GM12878 (cell line): ENCODE results near the gene CNNM2. TPM values are rescaled to one million over a fixed set of nuclear protein-coding genes. Genes with fewer than 3 reads are reported as not detected.
A peak's percentile ranks its signal among the peaks of the same experiment; 100 is the strongest.

Experiments
- ASH2L ChIP-seq: fragments of 300-600, 200-600 bp; sonication (generic); IDR thresholded peaks from 2 replicates; pipeline ENCODE4 v1.6.1; 2017; ENCODE audit warnings: low read depth, mild to moderate bottlenecking, borderline replicate concordance
- BCLAF1 ChIP-seq: fragments of 450-650 bp; IDR thresholded peaks from 2 replicates; pipeline ENCODE4 v1.6.1; 2017; ENCODE audit warnings: antibody characterized with exemption, mild to moderate bottlenecking, moderate library complexity
- BHLHE40 ChIP-seq, 2 experiments: fragments of 450-650 bp in 1 of 2; IDR thresholded peaks; 2 replicates each; pipeline ENCODE4 v1.6.1; 2011 to 2017; ENCODE audit warnings: low read depth in 2 of 2, borderline replicate concordance in 1 of 2, improper control_type of control experiment in 1 of 2, low read length in 1 of 2, mild to moderate bottlenecking in 1 of 2
- CEBPZ ChIP-seq: fragments of 150-350 bp; IDR thresholded peaks from 2 replicates; pipeline ENCODE4 v1.6.1; 2016; ENCODE audit warnings: low read depth, low read length
- CTCF ChIP-seq, 3 experiments: IDR thresholded peaks in 2 of 3; conservative IDR thresholded peaks in 1 of 3; 2 replicates each; pipeline ENCODE4 v1.5.1; 2011; ENCODE audit warnings: low read depth in 3 of 3, low read length in 3 of 3, mild to moderate bottlenecking in 3 of 3, control low read depth in 2 of 3, moderate library complexity in 2 of 3, inconsistent platforms in 1 of 3, mixed read lengths in 1 of 3; ENCODE audit not compliant: control insufficient read depth in 2 of 3, insufficient read depth in 1 of 3; ENCODE audit errors: extremely low read depth in 1 of 3
- E4F1 ChIP-seq: fragments of 450-650 bp; IDR thresholded peaks from 2 replicates; pipeline ENCODE4 v1.6.1; 2018; ENCODE audit warnings: borderline replicate concordance, mild to moderate bottlenecking; ENCODE audit not compliant: partially characterized antibody
- IKZF1 ChIP-seq: fragments of 450-650 bp; conservative IDR thresholded peaks from 2 replicates; pipeline ENCODE4 v1.6.1; 2017; ENCODE audit warnings: antibody characterized with exemption, mild to moderate bottlenecking
- NR2C2 ChIP-seq: IDR thresholded peaks from 2 replicates; pipeline ENCODE4 v1.6.1; 2011; ENCODE audit warnings: borderline replicate concordance, low read depth; ENCODE audit not compliant: control insufficient read depth, insufficient read length
- PAX5 ChIP-seq: IDR thresholded peaks from 2 replicates; pipeline ENCODE4 v1.6.1; 2011; ENCODE audit warnings: low read depth, low read length, borderline replicate concordance
- PRDM15 ChIP-seq: fragments of 450-650 bp; formaldehyde crosslinking; IDR thresholded peaks from 2 replicates; pipeline ENCODE4 v1.4.0; 2020; ENCODE audit warnings: mild to moderate bottlenecking, moderate library complexity
- SMARCA5 ChIP-seq: fragments of 450-650 bp; IDR thresholded peaks from 2 replicates; pipeline ENCODE4 v1.6.1; 2017; ENCODE audit warnings: mild to moderate bottlenecking
- ZSCAN29 ChIP-seq: fragments of 450-650 bp; IDR thresholded peaks from 2 replicates; pipeline ENCODE4 v1.6.1; 2017; ENCODE audit warnings: mild to moderate bottlenecking, moderate library complexity
- polyA plus RNA-seq, 11 experiments: library from polyadenylated mRNA; depleted of rRNA in 4 of 11; unstranded in 6 of 11; stranded (reverse) in 5 of 11; fragments of >200 nt; fragmentation: Nextera tagmentation in 4 of 11; fragmentation: Illumina TruSeq in 1 of 11; extraction: Ambion mirVana in 4 of 11; extraction: Trizol in 1 of 11; gene quantifications; 1 replicate in 1 of 11; 2 replicates in 10 of 11; pipeline versions ENCODE4 v1.2.1 to v1.2.3, GENCODE V29; 2011 to 2016; ENCODE audit warnings: inconsistent platforms in 2 of 11, missing spikeins in 2 of 11, low read depth in 1 of 11
- total RNA-seq, 4 experiments: library from RNA; depleted of rRNA in 3 of 4; stranded (reverse); fragments of >200 nt in 3 of 4; fragmentation: Illumina TruSeq in 1 of 4; extraction: Trizol in 1 of 4; gene quantifications; 2 replicates each; pipeline versions ENCODE4 v1.2.1 to v1.2.3, GENCODE V29; 2013 to 2021

The CNNM2 gene
- total and polyA plus RNA-seq, 10 of the 15 experiments (the other 5 are each of a cell fraction or from before 2014, with no cell fraction given), result 0.18 to 7.3 (median 2.5) TPM

GRCh38 chr10:103069453-103070331, 151.6 kb downstream of the CNNM2 start (continued):
- TF ChIP-seq E4F1, result no peak
- peak in 1 of 2 experiments; percentile 39; a peak in 1 of 4 replicates for TF ChIP-seq BHLHE40 (IDR thresholded peaks at IDR 0.05; ENCODE audit: borderline replicate concordance in 1 of 2, low read depth in 2 of 2, low read length in 1 of 2)
- peak; percentile 66 for TF ChIP-seq IKZF1
- TF ChIP-seq CTCF (IDR thresholded peaks at IDR 0.05 in 2 of 3, conservative IDR thresholded peaks at IDR 0.05 in 1 of 3; ENCODE audit: control insufficient read depth in 2 of 3, extremely low read depth in 1 of 3, insufficient read depth in 1 of 3, low read depth in 3 of 3, low read length in 3 of 3), result peak; percentile 69 to 82 (median 70)
- peak; percentile 55; the same call in 1 of the 2 replicates for TF ChIP-seq SMARCA5
- TF ChIP-seq PAX5, result no peak
- TF ChIP-seq BCLAF1, result no peak
- TF ChIP-seq ASH2L, result no peak
- no peak for TF ChIP-seq CEBPZ
- TF ChIP-seq ZSCAN29, result no peak
- no peak for TF ChIP-seq PRDM15 (CRISPR knock-in tag)
- TF ChIP-seq NR2C2, result no peak
